ENCODE measurements around the gene TTC3. TPM values are rescaled to one million over a fixed set of nuclear protein-coding genes. Genes with fewer than 3 reads are reported as not detected.
A peak's percentile ranks its signal among the peaks of the same experiment; 100 is the strongest.

The TTC3 gene
- total and polyA plus RNA-seq, 9 of the 15 experiments (the other 6 are each of a cell fraction or from before 2014, with no cell fraction given) = 17.5 to 92.0 (median 59.5) TPM

DNA sequence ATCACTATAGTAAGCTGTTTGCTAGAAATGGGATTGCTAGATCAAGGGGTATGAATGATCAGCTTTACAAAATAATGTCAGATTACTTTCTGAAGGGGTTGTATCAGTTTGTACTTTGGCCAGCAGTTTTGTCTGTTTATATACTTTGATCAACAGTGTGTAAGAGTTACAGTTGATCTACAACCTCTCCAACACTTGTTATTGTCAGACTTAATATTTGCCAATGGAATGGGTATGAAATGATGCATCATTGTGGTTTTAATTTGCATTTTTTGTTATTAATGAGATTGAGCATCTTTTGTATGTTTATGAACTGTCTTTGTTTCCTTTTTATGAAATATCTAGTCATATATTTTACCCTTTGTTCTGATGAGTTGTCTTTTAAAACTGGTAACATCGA is 4.3 kb downstream of the TTC3 start (continued):
- TF ChIP-seq MEF2D (tag; conservative IDR thresholded peaks at IDR 0.05; ENCODE audit: low read depth) (no peak), BCL6 (CRISPR knock-in tag; IDR thresholded peaks at IDR 0.05) (no peak), TCF7 (IDR thresholded peaks at IDR 0.05; ENCODE audit: borderline replicate concordance) (no peak), FOXJ2 (tag; IDR thresholded peaks at IDR 0.05) (0 out of 2 replicates have a peak, but pooled peaks have one; percentile 16), MTF1 (CRISPR knock-in tag; IDR thresholded peaks at IDR 0.05; ENCODE audit: borderline replicate concordance) (no peak), FOXA3 (CRISPR knock-in tag; conservative IDR thresholded peaks at IDR 0.05 in 1 of 2, IDR thresholded peaks at IDR 0.05 in 1 of 2) (no peak), GTF2F1 (IDR thresholded peaks at IDR 0.05; ENCODE audit: low read depth, low read length) (no peak)
- TF ChIP-seq, protein P1, sequence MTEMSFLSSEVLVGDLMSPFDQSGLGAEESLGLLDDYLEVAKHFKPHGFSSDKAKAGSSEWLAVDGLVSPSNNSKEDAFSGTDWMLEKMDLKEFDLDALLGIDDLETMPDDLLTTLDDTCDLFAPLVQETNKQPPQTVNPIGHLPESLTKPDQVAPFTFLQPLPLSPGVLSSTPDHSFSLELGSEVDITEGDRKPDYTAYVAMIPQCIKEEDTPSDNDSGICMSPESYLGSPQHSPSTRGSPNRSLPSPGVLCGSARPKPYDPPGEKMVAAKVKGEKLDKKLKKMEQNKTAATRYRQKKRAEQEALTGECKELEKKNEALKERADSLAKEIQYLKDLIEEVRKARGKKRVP (CRISPR knock-in tag; IDR thresholded peaks at IDR 0.05) = no peak

GRCh38 chr21:37079211-37079824 is 6.3 kb downstream of the TTC3 start:
- Histone ChIP-seq H3K27ac (ENCODE audit: extremely low read depth, low read depth, low read length) (peak overlapping the region; percentile 33; the same call in 1 of the 3 replicates), H3K9me3 (replicated peaks; ENCODE audit: control insufficient read depth, insufficient read depth, low read depth, low read length) (no peaks in the 10 kb centered on the region), H3K9me1 (ENCODE audit: control insufficient read depth, insufficient read depth, low read length) (no peaks in the 10 kb centered on the region), H3K79me2 (ENCODE audit: control insufficient read depth, insufficient read depth, low read length) (peaks cover 95% of the 10 kb centered on the region), H3K36me3 (ENCODE audit: control insufficient read depth, insufficient read depth, low read length) (peaks cover 2% of the 10 kb centered on the region; the same call in 1 of the 3 replicates), H3K4me1 (replicated peaks in 1 of 2; ENCODE audit: control insufficient read depth in 2 of 2, insufficient read depth in 2 of 2, low read length in 2 of 2) (peaks cover 0 to 13% of the 10 kb centered on the region in 2 experiments; a peak in 3 of 5 replicates), H3K4me3 (no peak overlapping the region), H3K9ac (ENCODE audit: insufficient read depth in 1 of 2, low read depth in 2 of 2, low read length in 2 of 2) (no peak overlapping the region), H4K20me1 (replicated peaks; ENCODE audit: control insufficient read depth, insufficient read depth, low read length) (peaks cover 6% of the 10 kb centered on the region), H3K4me2 (ENCODE audit: insufficient read depth, low read length) (no peak overlapping the region), H3K27me3 (ENCODE audit: control insufficient read depth in 2 of 2, insufficient read depth in 2 of 2, low read length in 2 of 2) (no peaks in the 10 kb centered on the region), H2AFZ (ENCODE audit: low read depth, low read length) (no peak overlapping the region)
- CTCF ChIA-PET (ENCODE audit: low intra/inter-chr PET ratio) = interaction anchor here (1.1 to 1.8 kb wide), 2 partner anchors 69 to 103 kb away, joined by 3 to 12 read pairs; no protein-coding TSS in a partner anchor
- ATAC-seq = peak; percentile 82
- WGBS (ENCODE audit: insufficient coverage, low coverage, missing lambda C conversion rate) = 51% methylated on average over 6 of the region's 6 CpGs
- POLR2A ChIA-PET = interaction anchor here (1.0 kb wide), 1 partner anchor 8 kb away, joined by 3 read pairs; no protein-coding TSS in a partner anchor
- in situ Hi-C loops (cut with MboI) (no loop called here), intact Hi-C loops (cut with micrococcal nuclease) (loop anchor here (2.0 to 5.0 kb wide), 2 partner anchors 62 to 103 kb away; no protein-coding TSS in a partner anchor)
- no TSS peak for BruUV-seq (replicated peaks)
- no peak for FAIRE-seq
- peak in 1 of 4 experiments; percentile 55 for DNase-seq (ENCODE audit: extremely low read depth in 1 of 4, low spot score in 3 of 4)
- TF ChIP-seq C11orf30 (IDR thresholded peaks at IDR 0.05; ENCODE audit: low read depth) (peak; percentile 27; the same call in 1 of the 2 replicates), THRAP3 (IDR thresholded peaks at IDR 0.05; ENCODE audit: borderline replicate concordance) (0 out of 2 replicates have a peak, but pooled peaks have one; percentile 29), FOXK1 (CRISPR knock-in tag; IDR thresholded peaks at IDR 0.05; ENCODE audit: borderline replicate concordance) (no peak), ZNF785 (CRISPR knock-in tag; IDR thresholded peaks at IDR 0.05) (no peak), ARNT (IDR thresholded peaks at IDR 0.05) (0 out of 4 replicates have a peak, but pooled peaks of 1 of the 2 experiments have one; percentile 25), FOXJ3 (CRISPR knock-in tag; IDR thresholded peaks at IDR 0.05) (no peak), NFE2 (IDR thresholded peaks at IDR 0.05; ENCODE audit: low read depth) (peak; percentile 13; the same call in 1 of the 2 replicates), ZNF316 (IDR thresholded peaks at IDR 0.05) (peak; percentile 40; the same call in 1 of the 2 replicates), HDGF (IDR thresholded peaks at IDR 0.05) (0 out of 2 replicates have a peak, but pooled peaks have one; percentile 55), RBFOX2 (IDR thresholded peaks at IDR 0.05; ENCODE audit: low read depth, low read length) (no peak), SMARCE1 (IDR thresholded peaks at IDR 0.05) (peak; percentile 15; the same call in 1 of the 2 replicates)
- TF ChIP-seq, protein P2, sequence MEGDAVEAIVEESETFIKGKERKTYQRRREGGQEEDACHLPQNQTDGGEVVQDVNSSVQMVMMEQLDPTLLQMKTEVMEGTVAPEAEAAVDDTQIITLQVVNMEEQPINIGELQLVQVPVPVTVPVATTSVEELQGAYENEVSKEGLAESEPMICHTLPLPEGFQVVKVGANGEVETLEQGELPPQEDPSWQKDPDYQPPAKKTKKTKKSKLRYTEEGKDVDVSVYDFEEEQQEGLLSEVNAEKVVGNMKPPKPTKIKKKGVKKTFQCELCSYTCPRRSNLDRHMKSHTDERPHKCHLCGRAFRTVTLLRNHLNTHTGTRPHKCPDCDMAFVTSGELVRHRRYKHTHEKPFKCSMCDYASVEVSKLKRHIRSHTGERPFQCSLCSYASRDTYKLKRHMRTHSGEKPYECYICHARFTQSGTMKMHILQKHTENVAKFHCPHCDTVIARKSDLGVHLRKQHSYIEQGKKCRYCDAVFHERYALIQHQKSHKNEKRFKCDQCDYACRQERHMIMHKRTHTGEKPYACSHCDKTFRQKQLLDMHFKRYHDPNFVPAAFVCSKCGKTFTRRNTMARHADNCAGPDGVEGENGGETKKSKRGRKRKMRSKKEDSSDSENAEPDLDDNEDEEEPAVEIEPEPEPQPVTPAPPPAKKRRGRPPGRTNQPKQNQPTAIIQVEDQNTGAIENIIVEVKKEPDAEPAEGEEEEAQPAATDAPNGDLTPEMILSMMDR (IDR thresholded peaks at IDR 0.05 in 2 of 3, conservative IDR thresholded peaks at IDR 0.05 in 1 of 3; ENCODE audit: insufficient read depth in 2 of 3, low read depth in 1 of 3, low read length in 3 of 3) = peak; percentile 53 to 65 (median 56)
